Muscle of back (tissue), 11 donors: ENCODE results near the gene PCBD2. TPM values are rescaled to one million over a fixed set of nuclear protein-coding genes. Genes with fewer than 3 reads are reported as not detected.

ENCODE experiments used
- DNase-seq, 3 donors: peaks; one replicate each; pipeline versions ENCODE4 v3.0.0 to v3.0.0-alpha.2; 2013
- polyA plus RNA-seq, 10 donors: library from polyadenylated mRNA; unstranded; fragments of 120-200 nt; gene quantifications; one replicate each; pipeline ENCODE4 v1.2.1, GENCODE V29; 2013; ENCODE audit not compliant: insufficient read length in 10 of 10

Gene PCBD2
- polyA plus RNA-seq, 10 donors: 6.5 to 13.8 (median 8.6) TPM

- DNase-seq: no peak
Measured at GRCh38 chr5:135004376-135004775, 99.4 kb downstream of the PCBD2 start.

DNA sequence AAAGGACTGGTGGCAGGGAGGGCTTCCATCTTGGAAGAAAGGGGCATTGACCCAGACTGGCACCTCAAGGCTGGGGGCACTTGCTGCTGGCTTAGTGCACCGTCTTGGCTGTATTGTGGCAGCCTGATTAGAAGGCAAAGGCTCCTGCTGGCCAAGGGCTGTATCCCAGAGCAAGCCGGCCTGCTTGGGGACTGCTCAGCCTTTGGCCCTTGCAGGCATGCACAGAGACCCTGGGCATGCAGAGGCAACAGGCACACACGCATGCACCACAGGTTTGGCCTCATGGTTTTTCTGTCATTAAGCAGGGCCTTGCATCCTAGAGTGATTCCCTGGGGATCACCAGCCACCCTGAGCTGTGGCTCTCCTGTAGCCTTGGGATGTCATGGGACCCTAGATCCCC lies 100.1 kb downstream of the PCBD2 start:
- DNase-seq: no peak

GRCh38 chr5:135007305-135007704 lies 102.4 kb downstream of the PCBD2 start:
- no peak for DNase-seq

GRCh38 chr5:135007749-135008363 lies 102.9 kb downstream of the PCBD2 start:
- no peak for DNase-seq

- DNase-seq: no peak
Measured at GRCh38 chr5:135008556-135008955, 103.6 kb downstream of the PCBD2 start.

GRCh38 chr5:135008981-135009735 lies 104.2 kb downstream of the PCBD2 start:
- DNase-seq: no peak

GRCh38 chr5:135009736-135010501 lies 105.0 kb downstream of the PCBD2 start:
- DNase-seq: no peak

GRCh38 chr5:135010502-135011354 lies 105.8 kb downstream of the PCBD2 start:
- no peak for DNase-seq

DNA sequence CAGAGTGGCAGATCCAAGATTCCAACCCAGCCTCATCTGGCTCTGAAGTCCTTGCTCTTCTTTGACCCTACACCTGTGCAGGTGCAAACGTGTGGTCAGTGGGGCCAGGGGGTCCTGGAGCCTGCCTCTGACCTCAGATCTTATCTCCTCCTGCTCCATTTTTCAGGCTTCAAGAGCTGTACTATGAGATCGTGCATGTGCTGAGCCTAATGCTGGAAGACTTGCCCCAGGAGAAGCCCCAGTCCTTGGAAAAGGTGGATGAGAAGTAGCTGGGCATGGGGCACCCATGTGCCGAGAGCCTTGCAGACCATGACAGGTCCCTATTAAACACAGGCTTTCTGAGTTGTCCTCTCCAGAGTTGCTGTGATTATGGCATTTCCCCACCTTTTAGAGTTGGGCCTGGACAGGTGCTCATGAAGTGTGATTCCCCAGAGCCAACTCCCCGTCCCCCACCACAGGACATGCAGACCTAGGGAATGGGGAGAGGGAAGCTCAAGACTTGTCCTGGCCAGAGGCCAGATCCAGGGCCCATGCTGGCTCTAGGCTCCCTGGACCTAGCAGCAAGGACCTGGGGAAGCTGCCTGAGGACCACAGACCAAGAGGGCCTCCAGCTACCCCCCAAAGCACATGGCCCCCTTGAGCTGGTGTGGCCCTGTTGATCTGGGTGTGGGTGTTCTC lies 106.6 kb downstream of the PCBD2 start:
- DNase-seq: no peak

DNA sequence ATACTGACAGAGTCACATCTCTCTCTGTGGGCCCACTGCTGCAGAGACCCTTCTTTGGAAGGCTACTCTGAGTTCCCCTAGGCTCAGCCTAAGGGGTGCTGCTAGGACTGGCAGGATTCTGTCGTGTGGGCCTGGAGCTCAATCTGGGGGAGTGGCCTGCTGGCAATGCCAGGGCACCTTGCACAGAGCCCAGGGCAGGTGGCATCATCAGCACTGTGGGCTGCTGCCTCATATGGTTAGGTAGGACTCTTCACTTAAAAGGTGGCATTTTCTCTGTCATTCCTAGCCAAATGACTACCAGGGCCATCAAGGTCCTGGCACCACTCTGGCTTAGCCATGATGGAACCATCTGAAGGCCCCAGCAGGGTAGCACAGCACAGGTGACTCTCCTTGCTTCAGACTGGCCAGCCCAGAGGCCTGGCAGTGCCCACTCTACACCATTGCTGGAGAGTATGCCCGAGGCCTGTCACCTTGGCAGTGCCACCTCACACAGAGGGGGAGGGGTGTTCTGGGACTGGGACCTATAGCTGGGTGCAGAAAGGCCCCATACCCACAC lies 107.2 kb downstream of the PCBD2 start:
- DNase-seq: no peak

Other genes with a start within 250 kb of the PCBD2 start
- gene CAMLG, start 166.6 kb upstream of the PCBD2 start, polyA plus RNA-seq: 10 to 100 TPM; 44.1 to 58.9 (median 55.4) TPM
- 10 to 100 TPM; 42.8 to 66.9 (median 54.8) TPM for gene DDX46, start 146.4 kb upstream of the PCBD2 start, polyA plus RNA-seq
- gene C5orf24, start 59.2 kb upstream of the PCBD2 start, polyA plus RNA-seq: 10 to 100 TPM; 53.0 to 87.4 (median 70.8) TPM
- 100 to 1,000 TPM in 1 of 10 donors, 10 to 100 TPM in 9; 65.3 to 110 (median 81.3) TPM for gene TXNDC15, start 30.8 kb upstream of the PCBD2 start, polyA plus RNA-seq
- gene CATSPER3, start 62.8 kb downstream of the PCBD2 start, polyA plus RNA-seq: 1 to 10 TPM in 1 of 10 donors, under 1 TPM in 9; 0.24 to 1.2 (median 0.51) TPM
- 10 to 100 TPM in 5 of 10 donors, 1 to 10 TPM in 5; 2.6 to 20.1 (median 9.2) TPM for gene PITX1, start 129.1 kb downstream of the PCBD2 start, polyA plus RNA-seq